HG02588 (cell line): ENCODE data around the gene RIPOR2.
"Not testable (repeated sequence)": the region's sequence is repeated elsewhere in the genome, so short reads cannot be mapped to it uniquely, and the experiment has no call there.

ENCODE experiments used
- ATAC-seq: cut with Tn5 transposase; IDR thresholded peaks from one replicate; pipeline ENCODE4 v1.9.1; 2021; ENCODE audit warnings: mild to moderate bottlenecking, moderate library complexity; ENCODE audit not compliant: unreplicated experiment

Gene RIPOR2

GRCh38 chr6:24926647-24927046 lies 9.1 kb downstream of the RIPOR2 start:
- not testable (repeated sequence) for ATAC-seq

GRCh38 chr6:24926192-24926591 lies 9.6 kb downstream of the RIPOR2 start:
- no peak for ATAC-seq

- no peak for ATAC-seq
Observed at GRCh38 chr6:24925661-24926060, 10.1 kb downstream of the RIPOR2 start.

DNA sequence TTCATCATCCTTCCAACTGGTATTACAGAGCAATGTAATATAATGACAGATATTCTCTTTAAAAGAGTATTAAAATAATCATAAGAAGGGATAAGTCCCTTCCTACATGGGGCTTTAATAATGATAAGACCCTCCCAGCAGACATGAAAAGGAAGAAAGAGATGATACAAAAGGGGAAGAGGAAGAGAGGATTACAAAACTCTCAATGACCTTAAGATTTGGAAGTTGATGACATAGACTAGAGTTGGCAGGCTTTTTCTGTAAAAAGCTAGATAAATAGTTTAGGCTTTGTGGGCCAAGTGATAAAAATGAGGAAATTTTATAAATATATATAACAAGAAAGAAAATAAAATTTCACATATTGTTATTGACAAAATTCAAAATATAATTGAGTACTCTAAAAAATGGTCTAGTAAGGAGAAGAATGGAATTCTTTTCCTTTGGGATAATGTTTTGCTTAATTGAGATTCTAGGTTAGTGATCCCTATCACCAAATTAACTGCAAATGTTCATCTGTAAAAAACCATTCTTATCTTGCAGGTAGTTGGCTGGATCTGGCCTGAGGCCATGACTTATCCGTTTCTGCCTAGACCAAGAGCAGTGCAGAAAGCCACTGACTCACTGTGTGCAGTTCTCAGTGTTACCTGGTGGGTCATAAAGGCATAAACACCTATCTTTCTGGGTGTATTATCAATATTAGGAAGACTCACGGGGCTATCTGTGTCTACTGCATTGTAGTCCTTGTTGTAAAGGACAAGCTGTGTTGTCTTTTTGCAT lies 11.0 kb downstream of the RIPOR2 start:
- ATAC-seq, result no peak

DNA sequence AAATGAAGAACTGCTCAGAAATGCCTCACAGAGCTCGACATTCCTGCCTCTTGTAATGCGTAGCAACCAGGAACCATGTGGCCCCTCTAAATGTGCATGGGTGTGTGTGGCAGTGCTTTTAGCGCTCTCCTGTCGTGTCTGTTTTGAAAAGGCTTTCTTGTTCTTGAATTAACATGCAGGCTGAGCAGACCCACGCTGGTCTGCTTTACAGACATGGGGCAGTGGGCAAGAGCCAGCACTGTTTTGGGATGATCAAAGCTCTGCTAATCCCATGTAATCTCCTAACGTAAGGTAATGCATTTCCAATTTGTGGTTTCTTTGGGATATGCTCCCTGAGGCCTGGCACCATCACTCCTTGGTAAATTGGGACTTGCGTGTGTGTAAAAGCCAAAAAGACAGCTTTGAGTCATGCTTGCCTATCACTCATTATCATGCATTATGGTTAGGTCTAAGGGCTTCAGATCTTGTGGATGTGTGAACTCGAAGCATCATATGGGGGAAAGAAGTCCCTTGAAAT lies 11.8 kb downstream of the RIPOR2 start:
- ATAC-seq, result no peak

- no peak for ATAC-seq
Observed at GRCh38 chr6:24922814-24923213, 12.9 kb downstream of the RIPOR2 start.

DNA sequence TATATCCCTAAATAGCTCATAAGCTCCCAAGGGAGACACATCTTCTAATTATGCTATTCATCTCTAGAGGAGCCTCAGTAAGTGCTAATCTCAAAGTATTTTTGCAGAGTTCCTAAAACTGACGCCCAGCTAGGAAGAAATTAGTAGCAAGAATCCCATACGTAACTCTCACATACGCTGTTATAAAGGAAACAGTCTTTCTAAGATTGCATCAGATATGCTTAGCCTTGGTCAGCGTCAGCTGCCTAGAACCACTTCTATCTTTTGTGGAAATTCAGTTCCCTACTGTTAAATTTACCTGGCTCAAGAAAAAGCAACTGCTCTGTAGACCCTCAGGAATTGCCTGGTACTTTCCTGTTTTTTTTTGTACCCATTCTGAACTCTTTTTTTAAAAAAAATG lies 13.6 kb downstream of the RIPOR2 start:
- no peak for ATAC-seq

GRCh38 chr6:24920136-24920535 lies 15.6 kb downstream of the RIPOR2 start:
- no peak for ATAC-seq

GRCh38 chr6:24919056-24919892 lies 16.5 kb downstream of the RIPOR2 start:
- ATAC-seq, result no peak

DNA sequence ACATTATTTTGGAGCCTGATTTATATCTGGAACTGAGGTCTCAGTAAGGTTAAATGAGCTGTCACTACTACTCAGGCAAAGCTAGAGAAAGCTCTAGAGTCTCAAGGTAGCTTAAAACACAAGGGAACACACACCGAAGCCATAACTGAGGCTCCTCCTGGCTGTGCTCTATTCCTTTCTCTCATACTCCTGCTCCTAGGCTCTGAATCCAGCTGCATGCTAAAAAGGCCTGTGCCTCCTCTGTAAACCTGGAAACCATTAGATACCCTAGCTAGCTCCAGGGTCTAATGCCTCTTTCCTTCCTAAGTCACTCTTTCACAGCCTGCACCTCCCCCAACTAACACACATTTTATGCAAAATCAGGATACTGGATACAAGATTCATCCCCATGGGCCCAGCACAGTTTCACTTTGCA lies 17.1 kb downstream of the RIPOR2 start:
- no peak for ATAC-seq

GRCh38 chr6:24916496-24916895 lies 19.3 kb downstream of the RIPOR2 start:
- ATAC-seq, result no peak

- ATAC-seq, result no peak
Observed at GRCh38 chr6:24915641-24916040, 20.1 kb downstream of the RIPOR2 start.

- not testable (repeated sequence) for ATAC-seq
Observed at GRCh38 chr6:24914082-24914481, 21.7 kb downstream of the RIPOR2 start.

GRCh38 chr6:24911796-24912382 lies 23.9 kb downstream of the RIPOR2 start:
- no peak for ATAC-seq

- peak; percentile 24 for ATAC-seq
Observed at GRCh38 chr6:24910961-24911725, 24.6 kb downstream of the RIPOR2 start.

- peak; percentile 35 for ATAC-seq
Observed at GRCh38 chr6:24910331-24910960, 25.3 kb downstream of the RIPOR2 start.

GRCh38 chr6:24909241-24910216 lies 26.2 kb downstream of the RIPOR2 start:
- ATAC-seq, result no peak

- ATAC-seq, result no peak
Observed at GRCh38 chr6:24908650-24909035, 27.1 kb downstream of the RIPOR2 start.
